GM18867 (cell line): Measurements from ENCODE around the gene WFDC13.
"Not testable (repeated sequence)": the region's sequence is repeated elsewhere in the genome, so short reads cannot be mapped to it uniquely, and the experiment has no call there.

Source experiments
- ATAC-seq: cut with Tn5 transposase; IDR thresholded peaks from one replicate; pipeline ENCODE4 v1.9.1; 2021; ENCODE audit warnings: mild to moderate bottlenecking, moderate library complexity; ENCODE audit not compliant: unreplicated experiment

Gene WFDC13, protein sequence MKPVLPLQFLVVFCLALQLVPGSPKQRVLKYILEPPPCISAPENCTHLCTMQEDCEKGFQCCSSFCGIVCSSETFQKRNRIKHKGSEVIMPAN

DNA sequence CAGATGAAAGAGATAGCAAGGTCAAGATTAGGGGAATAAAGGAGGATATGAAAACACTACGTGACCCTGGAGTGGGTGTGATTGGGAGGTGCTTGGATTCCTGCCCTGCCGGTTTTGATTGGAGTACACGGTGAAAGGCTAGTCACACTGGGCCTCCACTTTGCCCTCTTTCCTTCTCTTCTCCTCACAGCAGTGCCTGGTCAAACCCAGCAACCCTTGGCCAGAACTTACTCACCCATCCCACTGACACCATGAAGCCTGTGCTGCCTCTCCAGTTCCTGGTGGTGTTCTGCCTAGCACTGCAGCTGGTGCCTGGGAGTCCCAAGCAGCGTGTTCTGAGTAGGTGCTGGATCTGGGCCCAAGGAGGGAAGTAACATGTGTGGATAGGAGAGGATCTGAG, at the start of gene WFDC13:
WFDC13 (plus strand) TSS at position 166 of the 400 bp plus-strand sequence; CDS start at position 252, 86 bp downstream.
- no peak for ATAC-seq

DNA sequence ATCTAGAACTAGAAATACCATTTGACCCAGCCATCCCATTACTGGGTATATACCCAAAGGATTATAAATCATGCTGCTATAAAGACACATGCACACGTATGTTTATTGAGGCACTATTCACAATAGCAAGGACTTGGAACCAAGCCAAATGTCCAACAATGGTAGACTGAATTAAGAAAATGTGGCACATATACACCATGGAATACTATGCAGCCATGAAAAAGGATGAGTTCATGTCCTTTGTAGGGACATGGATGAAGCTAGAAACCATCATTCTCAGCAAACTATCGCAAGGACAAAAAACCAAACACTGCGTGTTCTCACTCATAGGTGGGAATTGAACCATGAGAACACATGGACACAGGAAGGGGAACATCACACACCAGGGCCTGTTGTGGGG, 44.8 kb upstream of the WFDC13 start:
- ATAC-seq, result not testable (repeated sequence)

DNA sequence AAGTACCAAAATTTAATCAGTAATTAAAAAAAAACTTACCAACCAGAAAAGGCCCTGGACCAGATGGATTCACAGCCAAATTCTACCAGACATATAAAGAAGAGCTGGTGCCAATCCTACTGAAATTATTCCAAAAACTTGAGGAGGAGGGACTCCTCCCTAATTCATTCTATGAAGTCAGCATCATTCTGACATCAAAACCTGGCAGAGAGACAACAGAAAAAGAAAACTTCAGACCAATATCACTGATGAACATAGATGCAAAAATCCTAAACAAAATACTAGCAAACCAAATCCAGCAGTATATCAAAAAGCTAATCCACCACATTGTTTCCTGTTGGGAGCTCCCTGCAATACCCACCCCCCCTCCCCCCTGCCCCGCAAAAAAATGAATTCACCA, 31.7 kb upstream of the WFDC13 start, which contains the start of gene WFDC11:
WFDC11 (minus strand) TSS at position 101 of the 400 bp plus-strand sequence. CDS start 19,639 bp downstream, outside the sequence.
- ATAC-seq, result no peak

DNA sequence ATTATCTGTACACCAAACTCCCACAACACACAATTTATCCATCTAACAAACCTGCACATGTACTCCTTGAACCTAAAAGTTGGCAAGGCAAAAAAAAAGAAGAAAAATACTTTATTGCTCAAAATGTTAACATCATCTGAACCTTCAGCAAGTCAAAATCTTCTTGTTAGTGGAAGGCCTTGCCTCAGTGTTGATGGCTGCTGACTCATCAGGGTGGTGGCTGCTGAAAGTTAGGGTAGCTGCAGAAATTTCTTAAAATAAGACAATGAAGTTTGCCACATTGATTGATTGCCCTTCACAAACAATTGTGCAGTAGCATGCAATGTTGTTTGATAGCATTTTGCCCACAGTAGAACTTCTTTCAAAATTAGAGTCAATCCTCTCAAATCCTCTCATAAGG, 29.1 kb upstream of the WFDC13 start:
- ATAC-seq, result no peak

GRCh38 chr20:45679650-45680049, 22.2 kb upstream of the WFDC13 start:
- ATAC-seq, result no peak

GRCh38 chr20:45685896-45686295, 15.9 kb upstream of the WFDC13 start:
- ATAC-seq, result no peak

GRCh38 chr20:45693346-45693745, 8.5 kb upstream of the WFDC13 start:
- not testable (repeated sequence) for ATAC-seq

DNA sequence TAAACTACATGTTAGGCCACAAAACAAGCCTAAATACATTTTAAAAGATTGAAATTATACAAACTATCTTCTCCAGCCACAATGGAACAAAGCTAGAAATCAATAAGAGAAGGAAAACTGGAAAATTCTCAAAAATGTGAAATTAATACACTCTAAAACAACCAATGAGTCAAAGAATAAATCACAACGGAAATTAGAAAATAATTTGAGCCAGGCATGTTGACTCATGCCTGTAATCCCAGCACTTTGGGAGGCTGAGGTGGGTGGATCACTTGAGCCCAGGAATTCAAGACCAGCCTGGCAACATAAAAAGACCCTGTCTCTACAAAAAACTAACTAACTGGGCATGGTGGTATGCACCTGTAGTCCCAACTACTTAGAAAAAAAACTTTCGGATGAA, 6.3 kb upstream of the WFDC13 start:
- no peak for ATAC-seq

DNA sequence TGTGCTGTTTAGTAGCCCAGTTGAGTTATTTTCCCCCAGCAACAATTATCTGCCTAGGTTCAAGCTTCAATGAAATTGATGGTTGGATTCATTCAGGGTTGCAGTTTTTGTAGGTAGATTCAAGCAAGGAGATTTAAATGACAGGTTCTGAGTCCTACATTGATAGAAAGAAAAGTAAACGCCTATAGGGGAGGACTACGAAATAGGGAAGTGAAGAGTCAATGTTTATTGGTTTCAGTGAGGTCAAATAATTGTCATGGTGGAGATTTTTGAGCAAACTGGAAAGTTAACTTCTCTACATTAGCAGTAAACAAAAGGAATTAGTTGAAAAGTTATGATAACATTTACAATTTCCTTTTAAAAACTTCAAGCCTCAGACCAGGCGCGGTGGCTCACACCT, 734 bp upstream of the WFDC13 start:
- ATAC-seq, result no peak

GRCh38 chr20:45704969-45705637, 3.3 kb downstream of the WFDC13 start, which contains the start of gene WFDC10B:
WFDC10B (minus strand) TSS chr20:45705019; CDS start chr20:45685992, 19,027 bp downstream.
- ATAC-seq, result no peak

- not testable (repeated sequence) for ATAC-seq
These were observed 14.4 kb downstream of the WFDC13 start for GRCh38 chr20:45716141-45716688.

DNA sequence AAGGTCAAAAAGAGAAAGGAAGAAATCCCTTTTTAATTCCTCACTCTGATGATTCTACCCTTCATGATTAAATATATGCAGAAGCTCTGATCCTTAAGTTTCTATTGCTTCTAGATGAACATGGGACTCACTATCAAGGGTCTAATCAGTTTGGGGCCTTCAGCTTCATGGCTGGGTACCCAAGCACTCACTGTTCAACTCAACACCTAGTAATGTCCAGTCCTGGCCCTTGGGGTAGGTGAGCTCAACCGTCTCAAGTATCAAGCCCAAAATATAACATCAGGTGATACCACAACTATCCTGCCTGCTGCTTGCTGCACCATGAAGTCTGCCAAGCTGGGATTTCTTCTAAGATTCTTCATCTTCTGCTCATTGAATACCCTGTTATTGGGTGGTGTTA, 20.2 kb downstream of the WFDC13 start, which contains the start of gene SPINT4:
SPINT4 (plus strand) TSS at position 301 of the 400 bp plus-strand sequence; CDS start at position 322, 21 bp downstream.
- ATAC-seq, result no peak

- ATAC-seq, result no peak
These were observed 23.3 kb downstream of the WFDC13 start for GRCh38 chr20:45725134-45725533.

GRCh38 chr20:45727044-45727443, 25.2 kb downstream of the WFDC13 start:
- ATAC-seq, result no peak

- no peak for ATAC-seq
These were observed 30.4 kb downstream of the WFDC13 start for GRCh38 chr20:45732199-45732598.

DNA sequence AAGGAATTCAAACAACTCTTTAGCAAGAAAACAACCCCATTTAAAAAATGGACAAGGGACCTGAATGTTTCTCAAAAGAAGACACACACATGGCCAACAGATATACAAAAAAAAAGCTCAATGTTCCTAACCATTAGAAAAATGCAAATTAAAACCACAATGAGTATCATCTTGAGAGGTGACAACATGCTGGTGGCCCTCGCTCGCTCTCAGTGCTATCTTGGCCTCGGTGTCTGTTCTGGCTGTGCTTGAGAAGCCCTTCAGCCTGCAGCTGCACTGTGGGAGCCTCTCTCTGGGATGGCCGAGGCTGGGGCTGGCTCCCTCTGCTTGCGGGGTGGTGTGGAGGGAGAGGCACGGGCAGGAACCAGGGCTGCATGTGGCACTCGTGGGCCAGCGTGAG, 33.7 kb downstream of the WFDC13 start:
- ATAC-seq, result peak; percentile 56

GRCh38 chr20:45735988-45736387, 34.1 kb downstream of the WFDC13 start:
- no peak for ATAC-seq

- ATAC-seq, result no peak
These were observed 40.8 kb downstream of the WFDC13 start for GRCh38 chr20:45742596-45742995.

DNA sequence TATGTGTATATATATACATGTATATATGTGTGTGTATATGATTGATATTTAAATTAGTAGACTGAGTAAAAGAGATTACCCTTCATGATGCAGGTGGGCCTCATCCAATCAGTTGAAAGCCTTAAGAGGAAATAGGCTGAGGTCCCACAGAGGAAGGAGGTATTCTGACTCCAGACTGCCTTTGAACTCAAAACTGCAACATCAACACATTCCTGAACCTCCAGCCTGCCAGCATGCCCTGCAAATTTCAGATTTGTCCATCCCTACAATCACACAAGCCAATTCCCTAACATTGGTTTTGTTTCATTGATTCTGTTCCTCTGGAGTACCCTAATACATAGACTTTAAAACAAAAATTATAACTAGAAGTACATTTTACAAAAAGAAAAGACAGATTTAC, 43.2 kb downstream of the WFDC13 start:
- no peak for ATAC-seq

- no peak for ATAC-seq
These were observed 49.9 kb downstream of the WFDC13 start for GRCh38 chr20:45751721-45752120.

- ATAC-seq, result no peak
These were observed 50.9 kb downstream of the WFDC13 start for GRCh38 chr20:45752746-45753145.

- no peak for ATAC-seq
These were observed 56.3 kb downstream of the WFDC13 start for GRCh38 chr20:45758096-45758495.
